ENCODE measurements around the gene EPHB2. TPM values are rescaled to one million over a fixed set of nuclear protein-coding genes. Genes with fewer than 3 reads are reported as not detected.
A peak's percentile ranks its signal among the peaks of the same experiment; 100 is the strongest.

EPHB2 gene
- total and polyA plus RNA-seq, 2 experiments from 2014 or later: 1.0 to 5.1 TPM

- H3K4me3 ChIP-seq: no peak overlapping the region
- H3K9me3 ChIP-seq (ENCODE audit: low read depth): no peaks in the 10 kb centered on the region
- no peaks in the 10 kb centered on the region for H3K9me2 ChIP-seq (ENCODE audit: insufficient read depth)
- TF ChIP-seq EZH2phosphoT487 (IDR thresholded peaks at IDR 0.05; ENCODE audit: insufficient read depth, low read depth) (no peak), EZH2 (IDR thresholded peaks at IDR 0.05; ENCODE audit: insufficient read depth, poor library complexity, severe bottlenecking) (no peak)
- H3K79me2 ChIP-seq (ENCODE audit: insufficient read depth): no peaks in the 10 kb centered on the region
- H3K4me2 ChIP-seq (ENCODE audit: unreplicated experiment): no peak overlapping the region
- peaks cover 29% of the 10 kb centered on the region for H3F3A ChIP-seq (ENCODE audit: insufficient read depth)
- peaks cover 21% of the 10 kb centered on the region for H3K4me1 ChIP-seq (ENCODE audit: insufficient read depth)
- WGBS, 2 experiments (ENCODE audit: low coverage in 1 of 2, low lambda C conversion rate in 2 of 2, missing lambda C conversion rate in 2 of 2): 77% methylated on average over 18 of the region's 18 CpGs
- H3K27me3 ChIP-seq (replicated peaks; ENCODE audit: insufficient read depth): no peaks in the 10 kb centered on the region
- no peak overlapping the region for H3K9ac ChIP-seq
- no peak overlapping the region for H2AFZ ChIP-seq
- H3K27ac ChIP-seq: no peak overlapping the region
- no peaks in the 10 kb centered on the region for H4K20me1 ChIP-seq (ENCODE audit: insufficient read depth)
- DNase-seq: no peak
- in situ Hi-C loops (cut with MboI): no loop called here
- H3K36me3 ChIP-seq (ENCODE audit: low read depth): no peaks in the 10 kb centered on the region
Observed at GRCh38 chr1:22812092-22812880, 101.6 kb downstream of the EPHB2 start.

GRCh38 chr1:22812993-22813790 lies 102.6 kb downstream of the EPHB2 start:
- Histone ChIP-seq H3K9ac (no peak overlapping the region), H3K4me2 (ENCODE audit: unreplicated experiment) (no peak overlapping the region), H4K20me1 (ENCODE audit: insufficient read depth) (no peaks in the 10 kb centered on the region), H3K4me3 (no peak overlapping the region), H3K9me3 (ENCODE audit: low read depth) (no peaks in the 10 kb centered on the region), H3K27ac (no peak overlapping the region), H2AFZ (no peak overlapping the region), H3K27me3 (replicated peaks; ENCODE audit: insufficient read depth) (no peaks in the 10 kb centered on the region), H3K9me2 (ENCODE audit: insufficient read depth) (no peaks in the 10 kb centered on the region), H3K4me1 (ENCODE audit: insufficient read depth) (peaks cover 16% of the 10 kb centered on the region), H3K36me3 (ENCODE audit: low read depth) (no peaks in the 10 kb centered on the region), H3K79me2 (ENCODE audit: insufficient read depth) (no peaks in the 10 kb centered on the region), H3F3A (ENCODE audit: insufficient read depth) (peaks cover 20% of the 10 kb centered on the region)
- in situ Hi-C loops (cut with MboI): no loop called here
- 89% methylated on average over 7 of the region's 7 CpGs for WGBS, 2 experiments (ENCODE audit: low coverage in 1 of 2, low lambda C conversion rate in 2 of 2, missing lambda C conversion rate in 2 of 2)
- no peak for DNase-seq
- no peak for TF ChIP-seq EZH2phosphoT487 (IDR thresholded peaks at IDR 0.05; ENCODE audit: insufficient read depth, low read depth)
- TF ChIP-seq EZH2 (IDR thresholded peaks at IDR 0.05; ENCODE audit: insufficient read depth, poor library complexity, severe bottlenecking): no peak

GRCh38 chr1:22814176-22815042 lies 103.8 kb downstream of the EPHB2 start:
- Histone ChIP-seq H3F3A (ENCODE audit: insufficient read depth) (peaks cover 9% of the 10 kb centered on the region), H3K9ac (no peak overlapping the region), H3K4me2 (ENCODE audit: unreplicated experiment) (no peak overlapping the region), H3K9me3 (ENCODE audit: low read depth) (no peaks in the 10 kb centered on the region), H2AFZ (no peak overlapping the region), H3K4me3 (no peak overlapping the region), H3K27ac (no peak overlapping the region), H3K4me1 (ENCODE audit: insufficient read depth) (peaks cover 4% of the 10 kb centered on the region), H3K36me3 (ENCODE audit: low read depth) (no peaks in the 10 kb centered on the region), H3K27me3 (replicated peaks; ENCODE audit: insufficient read depth) (no peaks in the 10 kb centered on the region), H3K9me2 (ENCODE audit: insufficient read depth) (no peaks in the 10 kb centered on the region), H3K79me2 (ENCODE audit: insufficient read depth) (no peaks in the 10 kb centered on the region), H4K20me1 (ENCODE audit: insufficient read depth) (no peaks in the 10 kb centered on the region)
- in situ Hi-C loops (cut with MboI): no loop called here
- WGBS, 2 experiments (ENCODE audit: low coverage in 1 of 2, low lambda C conversion rate in 2 of 2, missing lambda C conversion rate in 2 of 2): 56 to 62% methylated on average over 19 of the region's 19 CpGs
- peak; percentile 46 for DNase-seq
- no peak for TF ChIP-seq EZH2 (IDR thresholded peaks at IDR 0.05; ENCODE audit: insufficient read depth, poor library complexity, severe bottlenecking)
- no peak for TF ChIP-seq EZH2phosphoT487 (IDR thresholded peaks at IDR 0.05; ENCODE audit: insufficient read depth, low read depth)

- Histone ChIP-seq H3K27me3 (replicated peaks; ENCODE audit: insufficient read depth) (no peaks in the 10 kb centered on the region), H3K4me1 (ENCODE audit: insufficient read depth) (no peaks in the 10 kb centered on the region), H3K79me2 (ENCODE audit: insufficient read depth) (no peaks in the 10 kb centered on the region), H3K4me3 (no peak overlapping the region), H3K36me3 (ENCODE audit: low read depth) (no peaks in the 10 kb centered on the region), H3K27ac (no peak overlapping the region), H3K4me2 (ENCODE audit: unreplicated experiment) (no peak overlapping the region), H3K9ac (no peak overlapping the region), H3K9me3 (ENCODE audit: low read depth) (no peaks in the 10 kb centered on the region), H3F3A (ENCODE audit: insufficient read depth) (peaks cover 3% of the 10 kb centered on the region; the same call in 1 of the 2 replicates), H4K20me1 (ENCODE audit: insufficient read depth) (no peaks in the 10 kb centered on the region), H3K9me2 (ENCODE audit: insufficient read depth) (no peaks in the 10 kb centered on the region), H2AFZ (no peak overlapping the region)
- DNase-seq: no peak
- TF ChIP-seq EZH2 (IDR thresholded peaks at IDR 0.05; ENCODE audit: insufficient read depth, poor library complexity, severe bottlenecking): no peak
- no peak for TF ChIP-seq EZH2phosphoT487 (IDR thresholded peaks at IDR 0.05; ENCODE audit: insufficient read depth, low read depth)
- in situ Hi-C loops (cut with MboI): no loop called here
- 57 to 62% methylated on average over 5 of the region's 5 CpGs for WGBS, 2 experiments (ENCODE audit: low coverage in 1 of 2, low lambda C conversion rate in 2 of 2, missing lambda C conversion rate in 2 of 2)
Observed at GRCh38 chr1:22815043-22815365, 104.4 kb downstream of the EPHB2 start.

Measured in GM23248 (cell line).